GM12878 (cell line): ENCODE measurements around the gene SIGLEC11. TPM values are rescaled to one million over a fixed set of nuclear protein-coding genes. Genes with fewer than 3 reads are reported as not detected.

Experiments
- ATAC-seq: fragments of 200-7000 bp; cut with Tn5 transposase; 3 replicates; pipeline ENCODE4 v1.9.1; 2020; ENCODE audit warnings: mild to moderate bottlenecking, moderate library complexity
- BruUV-seq: library from RNA; stranded (reverse); fragments of 400-500 nt; replicated peaks from 2 replicates; lab custom pipeline; 2021; lab: Mats Ljungman, UMichigan
- CTCF ChIA-PET: fragments of 300-600 bp; sonication (Branson Sonifier 250); formaldehyde crosslinking; extraction: SDS; loops from one replicate; lab custom pipeline; 2021; ENCODE audit warnings: inconsistent platforms; lab: Yijun Ruan, JAX
- POLR2A ChIA-PET: fragments of 350-600 bp; formaldehyde crosslinking; extraction: SDS; loops from one replicate; lab custom pipeline; 2021; ENCODE audit warnings: inconsistent platforms; lab: Charles Lee
- RAD21 ChIA-PET: fragments of 300-600 bp; sonication (Branson Sonifier 250); formaldehyde crosslinking; loops from one replicate; lab custom pipeline; 2023; ENCODE audit warnings: antibody characterized with exemption; ENCODE audit not compliant: unreplicated experiment; lab: Charles Lee
- SMC1A ChIA-PET: fragments of 300-600 bp; sonication (Branson Sonifier 250); formaldehyde crosslinking; loops from one replicate; lab custom pipeline; 2023; ENCODE audit not compliant: unreplicated experiment, uncharacterized antibody; lab: Charles Lee
- DNase-seq: peaks from one replicate; pipeline ENCODE4 v3.0.0-alpha.2; 2011; ENCODE audit warnings: low read depth, low spot score
- FAIRE-seq: peaks from 3 replicates; lab custom pipeline; 2011; peaks lifted over from hg19 to GRCh38; lab: Jason Lieb, UNC
- H2AFZ ChIP-seq: 2 replicates; pipeline ENCODE4 v1.6.0; 2011; ENCODE audit warnings: low read depth, low read length, control low read depth; ENCODE audit not compliant: control insufficient read depth
- H3K27ac ChIP-seq: 2 replicates; pipeline ENCODE4 v1.5.1; 2011; ENCODE audit warnings: control low read depth; ENCODE audit not compliant: control insufficient read depth, insufficient read depth
- H3K27me3 ChIP-seq, 2 experiments: replicated peaks in 1 of 2; 2 replicates each; pipeline versions ENCODE4 v1.6.0 to v1.6.1; 2011; ENCODE audit warnings: low read length in 1 of 2; ENCODE audit not compliant: control insufficient read depth in 2 of 2, insufficient read depth in 2 of 2
- H3K36me3 ChIP-seq, 2 experiments: 2 replicates each; pipeline ENCODE4 v1.5.1; 2011; ENCODE audit warnings: low read length in 1 of 2; ENCODE audit not compliant: control insufficient read depth in 2 of 2, insufficient read depth in 2 of 2
- H3K4me1 ChIP-seq: 2 replicates; pipeline ENCODE4 v1.6.1; 2011; ENCODE audit warnings: mild to moderate bottlenecking, low read length, moderate library complexity, mixed read lengths; ENCODE audit not compliant: control insufficient read depth, insufficient read depth
- H3K4me2 ChIP-seq: 2 replicates; pipeline ENCODE4 v1.6.0; 2011; ENCODE audit warnings: control low read depth; ENCODE audit not compliant: control insufficient read depth, insufficient read depth
- H3K4me3 ChIP-seq: fragments of 200-600 bp; sonication (generic); 2 replicates; pipeline ENCODE4 v1.5.1; 2016
- H3K79me2 ChIP-seq: 2 replicates; pipeline ENCODE4 v1.6.0; 2011; ENCODE audit warnings: low read length; ENCODE audit not compliant: control insufficient read depth, insufficient read depth
- H3K9ac ChIP-seq: 2 replicates; pipeline ENCODE4 v1.8.0; 2011; ENCODE audit warnings: low read length, control low read depth, mixed read lengths; ENCODE audit not compliant: control insufficient read depth, insufficient read depth
- H3K9me3 ChIP-seq: replicated peaks from 3 replicates; pipeline ENCODE4 v1.5.1; 2011; ENCODE audit warnings: mild to moderate bottlenecking, low read length; ENCODE audit not compliant: control insufficient read depth, insufficient read depth
- H4K20me1 ChIP-seq: 2 replicates; pipeline ENCODE4 v1.6.0; 2011; ENCODE audit not compliant: control insufficient read depth, insufficient read depth
- BACH1 ChIP-seq: fragments of 450-650 bp; IDR thresholded peaks from 2 replicates; pipeline ENCODE4 v1.6.1; 2017; ENCODE audit warnings: mild to moderate bottlenecking, borderline replicate concordance
- BCL11A ChIP-seq: IDR thresholded peaks from 2 replicates; pipeline ENCODE4 v1.6.1; 2011; ENCODE audit warnings: low read depth, low read length
- BRCA1 ChIP-seq: IDR thresholded peaks from 2 replicates; pipeline ENCODE4 v1.6.1; 2011; ENCODE audit warnings: low read depth, low read length, improper control_type of control experiment
- CREM ChIP-seq: IDR thresholded peaks from 2 replicates; pipeline ENCODE4 v1.6.1; 2014; ENCODE audit warnings: antibody characterized with exemption, low read depth
- E2F8 ChIP-seq: fragments of 450-650 bp; IDR thresholded peaks from 2 replicates; pipeline ENCODE4 v1.6.1; 2018; ENCODE audit warnings: mild to moderate bottlenecking, low read depth, moderate library complexity; ENCODE audit not compliant: partially characterized antibody
- IKZF1 ChIP-seq: fragments of 450-650 bp; conservative IDR thresholded peaks from 2 replicates; pipeline ENCODE4 v1.6.1; 2017; ENCODE audit warnings: antibody characterized with exemption, mild to moderate bottlenecking
- KDM1A ChIP-seq: fragments of 200-600 bp; sonication (generic); IDR thresholded peaks from 2 replicates; pipeline ENCODE4 v1.6.1; 2016; ENCODE audit warnings: borderline replicate concordance
- LARP7 ChIP-seq: fragments of 450-650 bp; IDR thresholded peaks from 2 replicates; pipeline ENCODE4 v1.6.1; 2017; ENCODE audit warnings: mild to moderate bottlenecking
- MEF2B ChIP-seq: fragments of 450-650 bp; IDR thresholded peaks from 2 replicates; pipeline ENCODE4 v1.6.1; 2018; ENCODE audit warnings: mild to moderate bottlenecking, moderate library complexity; ENCODE audit not compliant: partially characterized antibody, poor library complexity, severe bottlenecking
- POLR2AphosphoS5 ChIP-seq: IDR thresholded peaks from 2 replicates; pipeline ENCODE4 v1.6.1; 2011; ENCODE audit warnings: mild to moderate bottlenecking, low read length, inconsistent platforms
- SUPT20H ChIP-seq: IDR thresholded peaks from 2 replicates; pipeline ENCODE4 v1.6.1; 2011; ENCODE audit warnings: low read depth, mild to moderate bottlenecking, low read length, moderate library complexity, borderline replicate concordance; ENCODE audit not compliant: control insufficient read depth
- YY1 ChIP-seq: IDR thresholded peaks from 2 replicates; pipeline ENCODE4 v1.6.1; 2011; ENCODE audit warnings: low read depth, mild to moderate bottlenecking, low read length
- ZNF207 ChIP-seq: fragments of 450-650 bp; IDR thresholded peaks from 2 replicates; pipeline ENCODE4 v1.6.1; 2014; ENCODE audit warnings: antibody characterized with exemption, mild to moderate bottlenecking, borderline replicate concordance
- WGBS: methylation state at CpG from one replicate; pipeline ENCODE4 v1.1.6; 2016; ENCODE audit warnings: low lambda C conversion rate; ENCODE audit not compliant: insufficient replicate concordance, insufficient coverage; ENCODE audit errors: missing lambda C conversion rate; 5-methylcytosine and 5-hydroxymethylcytosine counted together
- in situ Hi-C: fragments of 300-500 bp; cut with MboI; formaldehyde crosslinking; loops from 9 replicates; pipeline ENCODE4 v1.14.3; 2018; ENCODE audit warnings: mixed read lengths
- intact Hi-C: fragments of 100-400 bp; cut with micrococcal nuclease; formaldehyde crosslinking; loops from one replicate; pipeline ENCODE4 v1.14.2; 2022; ENCODE audit not compliant: unreplicated experiment
- polyA plus RNA-seq, 11 experiments: library from polyadenylated mRNA; depleted of rRNA in 4 of 11; unstranded in 6 of 11; stranded (reverse) in 5 of 11; fragments of >200 nt; fragmentation: Nextera tagmentation in 4 of 11; fragmentation: Illumina TruSeq in 1 of 11; extraction: Ambion mirVana in 4 of 11; extraction: Trizol in 1 of 11; gene quantifications; 1 replicate in 1 of 11; 2 replicates in 10 of 11; pipeline versions ENCODE4 v1.2.1 to v1.2.3, GENCODE V29; 2011 to 2016; ENCODE audit warnings: inconsistent platforms in 2 of 11, missing spikeins in 2 of 11, low read depth in 1 of 11
- total RNA-seq, 4 experiments: library from RNA; depleted of rRNA in 3 of 4; stranded (reverse); fragments of >200 nt in 3 of 4; fragmentation: Illumina TruSeq in 1 of 4; extraction: Trizol in 1 of 4; gene quantifications; 2 replicates each; pipeline versions ENCODE4 v1.2.1 to v1.2.3, GENCODE V29; 2013 to 2021
- TF ChIP-seq, protein P1 (sequence below): fragments of 450-650 bp; IDR thresholded peaks from 2 replicates; pipeline ENCODE4 v1.6.1; 2016; ENCODE audit warnings: mild to moderate bottlenecking
- TF ChIP-seq, protein P2 (sequence below): fragments of 150-350 bp; IDR thresholded peaks from 2 replicates; pipeline ENCODE4 v1.6.1; 2016; ENCODE audit warnings: low read depth, low read length

Gene SIGLEC11
- total and polyA plus RNA-seq, 10 of the 15 experiments (the other 5 are each of a cell fraction or from before 2014, with no cell fraction given): not detected

- TF ChIP-seq, protein P1, sequence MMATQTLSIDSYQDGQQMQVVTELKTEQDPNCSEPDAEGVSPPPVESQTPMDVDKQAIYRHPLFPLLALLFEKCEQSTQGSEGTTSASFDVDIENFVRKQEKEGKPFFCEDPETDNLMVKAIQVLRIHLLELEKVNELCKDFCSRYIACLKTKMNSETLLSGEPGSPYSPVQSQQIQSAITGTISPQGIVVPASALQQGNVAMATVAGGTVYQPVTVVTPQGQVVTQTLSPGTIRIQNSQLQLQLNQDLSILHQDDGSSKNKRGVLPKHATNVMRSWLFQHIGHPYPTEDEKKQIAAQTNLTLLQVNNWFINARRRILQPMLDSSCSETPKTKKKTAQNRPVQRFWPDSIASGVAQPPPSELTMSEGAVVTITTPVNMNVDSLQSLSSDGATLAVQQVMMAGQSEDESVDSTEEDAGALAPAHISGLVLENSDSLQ: no peak
Measured at GRCh38 chr19:49986354-49986753, 25.4 kb upstream of the SIGLEC11 start (continued).

DNA sequence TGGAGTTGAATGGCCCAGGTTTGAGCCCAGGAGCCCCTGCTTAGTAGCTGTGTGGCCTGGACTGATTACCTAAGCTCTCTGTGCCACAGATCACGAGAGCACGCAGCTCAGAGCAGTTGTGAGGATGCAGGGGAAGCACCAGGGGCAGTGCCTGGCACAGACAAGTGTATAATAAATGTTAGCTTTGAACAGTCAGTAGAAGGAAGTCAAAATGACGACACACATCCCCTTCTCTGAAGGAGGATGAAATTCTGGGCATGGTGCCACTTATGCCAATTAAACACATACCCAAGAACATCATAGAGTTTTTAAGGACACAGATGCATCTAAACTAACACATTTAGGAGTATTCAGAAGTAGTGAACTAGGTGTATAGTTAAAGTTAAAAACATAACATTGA, 24.9 kb upstream of the SIGLEC11 start:
- FAIRE-seq (no peak), ATAC-seq (no peak), DNase-seq (no peak)
- Histone ChIP-seq H3K4me2 (no peak overlapping the region), H3K79me2 (no peaks in the 10 kb centered on the region), H3K27me3 (no peaks in the 10 kb centered on the region), H3K36me3 (peaks cover 2 to 3% of the 10 kb centered on the region in 2 experiments; a peak in 2 of 4 replicates), H3K4me3 (no peak overlapping the region), H3K9me3 (no peaks in the 10 kb centered on the region), H2AFZ (no peak overlapping the region), H3K9ac (no peak overlapping the region), H4K20me1 (peaks cover 12% of the 10 kb centered on the region; the same call in 1 of the 2 replicates), H3K27ac (no peak overlapping the region), H3K4me1 (no peaks in the 10 kb centered on the region)
- RAD21 ChIA-PET: no interaction called here
- TF ChIP-seq POLR2AphosphoS5 (no peak), MEF2B (no peak), CREM (no peak), BRCA1 (no peak), IKZF1 (no peak), LARP7 (no peak), E2F8 (no peak), KDM1A (no peak), ZNF207 (no peak), BACH1 (no peak), SUPT20H (no peak), BCL11A (no peak), YY1 (no peak)
- TF ChIP-seq, protein P2, sequence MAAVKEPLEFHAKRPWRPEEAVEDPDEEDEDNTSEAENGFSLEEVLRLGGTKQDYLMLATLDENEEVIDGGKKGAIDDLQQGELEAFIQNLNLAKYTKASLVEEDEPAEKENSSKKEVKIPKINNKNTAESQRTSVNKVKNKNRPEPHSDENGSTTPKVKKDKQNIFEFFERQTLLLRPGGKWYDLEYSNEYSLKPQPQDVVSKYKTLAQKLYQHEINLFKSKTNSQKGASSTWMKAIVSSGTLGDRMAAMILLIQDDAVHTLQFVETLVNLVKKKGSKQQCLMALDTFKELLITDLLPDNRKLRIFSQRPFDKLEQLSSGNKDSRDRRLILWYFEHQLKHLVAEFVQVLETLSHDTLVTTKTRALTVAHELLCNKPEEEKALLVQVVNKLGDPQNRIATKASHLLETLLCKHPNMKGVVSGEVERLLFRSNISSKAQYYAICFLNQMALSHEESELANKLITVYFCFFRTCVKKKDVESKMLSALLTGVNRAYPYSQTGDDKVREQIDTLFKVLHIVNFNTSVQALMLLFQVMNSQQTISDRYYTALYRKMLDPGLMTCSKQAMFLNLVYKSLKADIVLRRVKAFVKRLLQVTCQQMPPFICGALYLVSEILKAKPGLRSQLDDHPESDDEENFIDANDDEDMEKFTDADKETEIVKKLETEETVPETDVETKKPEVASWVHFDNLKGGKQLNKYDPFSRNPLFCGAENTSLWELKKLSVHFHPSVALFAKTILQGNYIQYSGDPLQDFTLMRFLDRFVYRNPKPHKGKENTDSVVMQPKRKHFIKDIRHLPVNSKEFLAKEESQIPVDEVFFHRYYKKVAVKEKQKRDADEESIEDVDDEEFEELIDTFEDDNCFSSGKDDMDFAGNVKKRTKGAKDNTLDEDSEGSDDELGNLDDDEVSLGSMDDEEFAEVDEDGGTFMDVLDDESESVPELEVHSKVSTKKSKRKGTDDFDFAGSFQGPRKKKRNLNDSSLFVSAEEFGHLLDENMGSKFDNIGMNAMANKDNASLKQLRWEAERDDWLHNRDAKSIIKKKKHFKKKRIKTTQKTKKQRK: no peak
- intact Hi-C loops (no loop called here), in situ Hi-C loops (no loop called here)
- CTCF ChIA-PET: interaction anchor here (1.0 to 1.6 kb wide), 3 partner anchors 23 to 305 kb away, joined by 3 to 5 read pairs (median 4); no protein-coding TSS in a partner anchor
- SMC1A ChIA-PET: interaction anchor here (1.3 to 1.6 kb wide), 3 partner anchors 11 to 48 kb away, joined by 3 read pairs; no protein-coding TSS in a partner anchor
- BruUV-seq: no TSS peak
- POLR2A ChIA-PET: interaction anchor here (0.6 kb wide), 1 partner anchor 41 kb away, joined by 5 read pairs; no protein-coding TSS in a partner anchor
- WGBS: 81% methylated on average over 3 of the region's 3 CpGs
